8988T (cell line): ENCODE measurements around the gene ACP5.
"Not testable (repeated sequence)": the region's sequence is repeated elsewhere in the genome, so short reads cannot be mapped to it uniquely, and the experiment has no call there.

Source experiments
- DNase-seq: peaks from one replicate; pipeline ENCODE4 v3.0.0; 2011

The ACP5 gene

GRCh38 chr19:11577451-11578257 is at the start of gene ACP5:
TSS of gene ACP5 (minus strand) at chr19:11577645. CDS start at chr19:11577317, 328 bp downstream.
- DNase-seq = no peak

DNA sequence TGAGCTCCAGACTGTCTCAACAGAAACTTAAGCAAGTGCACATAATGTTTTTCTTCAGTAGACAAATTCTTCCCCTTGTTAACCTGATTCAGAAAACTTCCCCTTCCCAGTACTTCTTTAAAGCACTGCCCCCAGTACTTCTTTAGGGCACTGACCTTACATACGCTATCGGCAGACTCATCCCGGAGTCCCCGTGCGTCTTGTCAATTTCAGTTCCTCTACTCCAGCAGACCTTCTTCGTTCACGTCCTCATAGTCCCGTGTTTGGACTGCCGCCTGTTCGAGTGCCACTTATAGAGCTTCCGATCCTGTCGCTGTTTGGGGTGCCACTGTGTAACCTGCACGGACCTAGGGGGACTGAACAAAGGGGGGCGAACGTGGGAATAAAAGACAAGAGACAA is 48.8 kb upstream of the ACP5 start:
- DNase-seq = no peak

GRCh38 chr19:11624069-11624463 is 46.6 kb upstream of the ACP5 start:
- no peak for DNase-seq

- not testable (repeated sequence) for DNase-seq
Observed at GRCh38 chr19:11622401-11622800, 45.0 kb upstream of the ACP5 start.

- DNase-seq = no peak
Observed at GRCh38 chr19:11620553-11620952, 43.1 kb upstream of the ACP5 start.

DNA sequence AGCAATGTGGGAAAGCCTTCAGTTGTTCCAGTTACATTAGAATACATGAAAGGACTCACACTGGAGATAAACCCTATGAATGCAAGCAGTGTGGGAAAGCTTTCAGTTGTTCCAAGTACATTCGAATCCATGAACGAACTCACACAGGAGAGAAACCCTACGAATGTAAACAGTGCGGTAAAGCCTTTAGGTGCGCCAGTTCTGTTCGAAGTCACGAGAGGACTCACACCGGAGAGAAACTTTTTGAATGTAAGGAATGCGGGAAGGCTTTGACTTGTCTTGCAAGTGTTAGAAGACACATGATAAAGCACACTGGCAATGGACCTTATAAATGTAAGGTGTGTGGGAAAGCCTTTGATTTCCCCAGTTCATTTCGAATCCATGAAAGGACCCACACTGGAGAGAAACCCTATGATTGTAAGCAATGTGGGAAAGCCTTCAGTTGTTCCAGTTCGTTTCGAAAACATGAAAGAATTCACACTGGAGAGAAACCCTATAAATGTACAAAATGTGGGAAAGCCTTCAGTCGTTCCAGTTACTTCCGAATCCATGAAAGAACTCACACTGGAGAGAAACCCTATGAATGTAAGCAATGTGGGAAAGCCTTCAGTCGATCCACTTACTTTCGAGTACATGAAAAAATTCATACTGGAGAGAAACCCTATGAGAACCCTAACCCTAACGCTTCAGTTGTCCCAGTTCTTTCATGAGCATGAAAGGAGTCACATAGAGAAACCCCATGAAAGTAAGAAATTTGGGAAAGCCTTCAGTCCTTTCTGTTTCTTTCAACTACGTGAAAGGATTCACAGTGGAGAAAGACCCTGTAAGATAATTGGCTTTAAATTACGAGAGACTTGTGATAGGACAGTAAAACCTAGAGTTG is 40.0 kb upstream of the ACP5 start:
- no peak for DNase-seq

GRCh38 chr19:11612816-11613511 is 35.5 kb upstream of the ACP5 start:
- no peak for DNase-seq

- DNase-seq = no peak
Observed at GRCh38 chr19:11611730-11612129, 34.3 kb upstream of the ACP5 start.

- no peak for DNase-seq
Observed at GRCh38 chr19:11606484-11606883, 29.0 kb upstream of the ACP5 start.

- not testable (repeated sequence) for DNase-seq
Observed at GRCh38 chr19:11599704-11600103, 22.3 kb upstream of the ACP5 start.

DNA sequence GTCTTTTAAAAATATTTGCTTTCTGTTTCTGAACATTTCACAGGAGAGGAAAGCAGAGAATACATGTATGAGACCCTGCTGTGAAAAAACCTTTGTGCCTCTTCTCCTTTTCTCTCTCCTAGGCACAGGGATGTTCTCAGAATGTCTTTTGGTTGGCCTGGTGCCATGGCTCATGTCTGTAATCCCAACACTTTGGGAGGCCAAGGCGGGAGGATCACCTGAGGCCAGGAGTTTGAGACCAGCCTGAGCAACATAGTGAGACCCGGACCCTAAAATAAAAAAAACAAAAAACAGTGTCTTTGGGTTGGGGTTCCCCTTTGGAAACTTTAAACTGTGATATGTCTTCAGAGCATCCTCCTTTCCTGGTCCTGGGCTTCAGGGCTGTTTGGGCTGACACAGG is 21.3 kb upstream of the ACP5 start:
- DNase-seq = no peak

GRCh38 chr19:11598103-11598483 is 20.6 kb upstream of the ACP5 start:
- DNase-seq = no peak

- DNase-seq = peak; percentile 89
Observed at GRCh38 chr19:11597202-11598102, 20.0 kb upstream of the ACP5 start, which contains the start of gene ZNF627. TSS of gene ZNF627 (plus strand) at chr19:11597483. CDS start at chr19:11597628, 145 bp downstream.

GRCh38 chr19:11596156-11596555 is 18.7 kb upstream of the ACP5 start:
- no peak for DNase-seq

DNA sequence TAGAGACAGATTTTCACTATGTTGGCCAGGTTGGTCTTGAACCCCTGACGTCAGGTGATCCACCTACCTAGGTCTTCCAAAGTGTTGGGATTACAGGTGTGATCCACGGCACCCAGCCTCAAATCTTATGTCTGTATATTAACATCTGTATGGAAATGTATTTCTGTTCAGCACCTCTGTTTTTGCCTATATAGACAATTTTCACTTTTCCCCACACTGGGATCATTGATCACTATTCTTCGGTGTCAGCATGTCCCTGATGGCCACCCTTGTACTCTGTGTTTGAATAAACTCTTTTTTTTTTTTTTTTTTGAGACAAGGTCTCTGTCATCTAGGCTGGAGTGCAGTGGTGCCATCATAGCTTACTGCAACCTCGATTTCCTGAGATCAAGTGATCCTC is 16.6 kb upstream of the ACP5 start:
- no peak for DNase-seq

GRCh38 chr19:11587975-11588631 is 10.7 kb upstream of the ACP5 start:
- DNase-seq = no peak

DNA sequence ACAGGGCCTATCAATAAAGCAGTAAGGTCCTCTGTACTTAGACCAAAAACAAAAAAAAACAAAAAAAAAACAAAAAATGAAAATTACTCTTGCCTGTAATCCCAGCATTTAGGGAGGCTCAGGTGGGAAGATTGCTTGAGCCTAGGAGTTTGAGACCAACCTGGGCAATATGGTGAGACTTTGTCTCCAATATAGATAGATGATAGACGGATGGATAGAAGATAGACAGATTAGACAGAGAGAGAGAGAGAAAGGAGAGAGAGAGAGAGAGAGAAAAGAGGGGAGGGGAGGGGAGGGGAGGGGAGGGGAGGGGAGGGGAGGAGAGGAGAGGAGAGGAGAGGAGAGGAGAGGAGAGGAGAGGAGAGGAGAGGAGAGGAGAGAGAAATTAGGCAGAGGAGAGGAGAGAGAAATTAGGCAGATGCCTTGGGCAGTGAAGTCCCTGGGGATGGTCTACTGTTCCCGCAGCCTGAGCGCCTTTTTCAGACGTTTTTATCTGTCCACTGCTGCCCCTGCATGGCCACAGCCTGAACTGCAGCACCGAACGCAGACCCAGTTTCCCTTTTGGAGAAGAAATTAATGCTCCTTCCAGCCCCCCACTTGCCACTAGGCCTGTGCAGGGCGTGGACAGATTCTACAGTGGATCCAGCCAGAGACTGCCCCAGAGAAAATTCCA is 10.0 kb upstream of the ACP5 start:
- DNase-seq = peak; percentile 60

DNA sequence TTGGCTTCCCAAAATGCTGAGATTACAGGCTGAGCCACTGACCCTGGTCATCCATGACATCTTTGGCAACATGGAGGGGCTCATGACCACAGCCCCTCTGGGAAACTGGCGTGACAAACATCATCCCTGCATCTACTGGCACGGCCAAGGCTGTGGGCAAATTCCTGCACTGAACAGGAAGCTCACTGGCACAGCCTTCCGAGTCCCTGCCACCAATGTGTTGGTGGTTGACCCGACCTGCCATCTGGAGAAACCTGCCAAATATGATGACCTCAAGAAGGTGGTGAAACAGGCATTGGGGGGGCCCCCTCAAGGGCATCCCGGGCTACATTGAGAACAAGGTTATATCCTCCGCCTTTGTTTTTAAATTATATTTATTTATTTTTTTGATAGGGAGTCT is 8.9 kb upstream of the ACP5 start:
- DNase-seq = no peak

GRCh38 chr19:11581740-11582139 is 4.3 kb upstream of the ACP5 start:
- DNase-seq = no peak

- no peak for DNase-seq
Observed at GRCh38 chr19:11580116-11580515, 2.7 kb upstream of the ACP5 start.
